Body of pancreas (tissue), 4 donors: Measurements from ENCODE around the gene TRAF4.

Experiments used
- CTCF ChIP-seq, 7 experiments: fragments of 450-650 bp in 4 of 7; fragments of 200-600 bp in 3 of 7; sonication (generic) in 3 of 7; IDR thresholded peaks; one replicate each; pipeline ENCODE4 v1.5.1; 2016 to 2019; ENCODE audit warnings: antibody characterized with exemption in 7 of 7
- POLR2A ChIP-seq, 3 donors: fragments of 450-650 bp; IDR thresholded peaks; one replicate each; pipeline ENCODE4 v1.6.1; 2016; ENCODE audit warnings: antibody characterized with exemption in 3 of 3, mild to moderate bottlenecking in 2 of 3

- TF ChIP-seq CTCF (IDR thresholded peaks at IDR 0.05) (no peak), POLR2A (IDR thresholded peaks at IDR 0.05) (no peak)
Measured at GRCh38 chr17:28783161-28783560, 39.4 kb downstream of the TRAF4 start.
